Vagina (tissue), 2 donors: Measurements from ENCODE around the gene ZNF683.

ENCODE experiments used
- CTCF ChIP-seq, 3 experiments: fragments of 450-650 bp in 2 of 3; fragments of 200-600 bp in 1 of 3; sonication (generic) in 1 of 3; IDR thresholded peaks; one replicate each; pipeline ENCODE4 v1.5.1; 2017 to 2019; ENCODE audit warnings: antibody characterized with exemption in 3 of 3, mild to moderate bottlenecking in 2 of 3, moderate library complexity in 2 of 3
- POLR2A ChIP-seq, 2 donors: fragments of 450-650 bp; IDR thresholded peaks; one replicate each; pipeline ENCODE4 v1.6.1; 2017; ENCODE audit warnings: antibody characterized with exemption in 2 of 2, mild to moderate bottlenecking in 2 of 2, moderate library complexity in 2 of 2

GRCh38 chr1:26353976-26354820, 18.4 kb downstream of the ZNF683 start, which contains the start of gene CRYBG2:
- TF ChIP-seq CTCF (IDR thresholded peaks at IDR 0.05) (no peak), POLR2A (IDR thresholded peaks at IDR 0.05) (no peak)
